Measurements from ENCODE around the gene SPACA9. TPM values are rescaled to one million over a fixed set of nuclear protein-coding genes. Genes with fewer than 3 reads are reported as not detected.

SPACA9 gene
- total RNA-seq, 4 donors from 2014 or later, result 14.6 to 22.3 (median 19.0) TPM

DNA sequence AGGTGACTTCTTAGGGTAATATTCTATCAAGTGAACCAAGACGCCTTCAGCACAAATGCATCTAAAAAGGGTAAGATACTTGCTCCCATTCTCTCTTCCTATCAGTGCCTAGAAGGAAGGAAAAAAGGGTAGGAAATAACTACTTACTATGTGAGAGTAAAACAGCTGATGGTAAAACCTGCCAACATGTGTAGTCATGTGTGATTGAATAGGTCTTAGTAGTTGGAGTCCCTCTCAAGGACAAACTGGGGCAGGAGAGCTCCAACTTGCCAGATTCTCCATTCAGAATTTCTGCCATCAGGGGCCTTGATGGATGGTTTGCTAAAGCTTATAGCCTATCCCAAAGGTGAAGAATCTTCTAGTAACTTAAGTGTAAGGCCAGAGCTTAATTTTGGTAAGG lies 60.5 kb downstream of the SPACA9 start:
- intact Hi-C loops (cut with DNase I), result no loop called here
- Histone ChIP-seq H3K4me3 (replicated peaks in 1 of 3) (no peak overlapping the region), H3K27me3 (no peaks in the 10 kb centered on the region), H3K9me3 (no peaks in the 10 kb centered on the region), H3K36me3 (no peaks in the 10 kb centered on the region), H3K27ac (no peak overlapping the region), H3K4me1 (peaks cover 8 to 16% of the 10 kb centered on the region in 2 donors)
- TF ChIP-seq POLR2A (IDR thresholded peaks at IDR 0.05), result no peak
- TF ChIP-seq CTCF (IDR thresholded peaks at IDR 0.05), result no peak
- WGBS, 2 donors, result 58 to 62% methylated on average over 1 of the region's 1 CpG
- DNase-seq, result no peak

Other genes starting within 250 kb of the SPACA9 start
- gene DDX31, start 208.9 kb upstream of the SPACA9 start, total RNA-seq, result 10 to 100 TPM; 33.4 to 44.1 (median 36.0) TPM
- 10 to 100 TPM; 20.5 to 25.0 (median 22.1) TPM for gene GTF3C4, start 208.4 kb upstream of the SPACA9 start, total RNA-seq
- 1 to 10 TPM; 5.4 to 9.9 (median 8.0) TPM for gene AK8, start 614 bp upstream of the SPACA9 start, total RNA-seq
- 100 to 1,000 TPM in 1 of 4 donors, 10 to 100 TPM in 3; 52.7 to 114 (median 66.7) TPM for gene TSC1, start 65.7 kb downstream of the SPACA9 start, total RNA-seq
- under 1 TPM in 1 of 4 donors, not detected in 3; 0.11 TPM for gene GFI1B, start 99.8 kb downstream of the SPACA9 start, total RNA-seq
- gene GTF3C5, start 152.1 kb downstream of the SPACA9 start, total RNA-seq, result 10 to 100 TPM; 49.3 to 69.0 (median 56.8) TPM
- gene CEL, start 183.1 kb downstream of the SPACA9 start, total RNA-seq, result under 1 TPM in 3 of 4 donors, not detected in 1; 0.27 to 0.46 (median 0.33) TPM
- 10 to 100 TPM; 32.2 to 55.3 (median 43.5) TPM for gene RALGDS, start 242.3 kb downstream of the SPACA9 start, total RNA-seq